Mesenchymal stem cell (in vitro differentiated cells and primary cell): ENCODE data around the gene PACSIN3.
A peak's percentile ranks its signal among the peaks of the same experiment; 100 is the strongest.

ENCODE experiments used
- DNase-seq: peaks from one replicate; pipeline ENCODE4 v3.0.0-alpha.2; 2013
- H2AFZ ChIP-seq: one replicate; pipeline ENCODE4 v1.6.1; 2013; ENCODE audit warnings: low read depth, mild to moderate bottlenecking, control low read depth, inconsistent platforms, low read length, moderate library complexity
- H2AK5ac ChIP-seq: 2 replicates; pipeline ENCODE4 v1.6.1; 2013; ENCODE audit warnings: low read length, moderate library complexity, mild to moderate bottlenecking, inconsistent platforms; ENCODE audit not compliant: severe bottlenecking
- H2BK120ac ChIP-seq: one replicate; pipeline ENCODE4 v1.6.1; 2013; ENCODE audit warnings: low read depth, mild to moderate bottlenecking, inconsistent platforms, low read length, moderate library complexity
- H2BK12ac ChIP-seq, 2 experiments: one replicate each; pipeline ENCODE4 v1.6.1; 2013; ENCODE audit warnings: inconsistent platforms in 2 of 2, low read length in 2 of 2, mild to moderate bottlenecking in 2 of 2, moderate library complexity in 2 of 2, control low read depth in 1 of 2
- H2BK15ac ChIP-seq: one replicate; pipeline ENCODE4 v1.6.1; 2013; ENCODE audit warnings: mild to moderate bottlenecking, low read depth, inconsistent platforms; ENCODE audit not compliant: poor library complexity, severe bottlenecking
- H2BK5ac ChIP-seq: 2 replicates; pipeline ENCODE4 v1.6.1; 2013; ENCODE audit warnings: low read depth, mild to moderate bottlenecking, low read length, control low read depth, inconsistent platforms; ENCODE audit not compliant: poor library complexity, severe bottlenecking
- H3K14ac ChIP-seq, 2 experiments: one replicate each; pipeline ENCODE4 v1.6.1; 2013; ENCODE audit warnings: inconsistent platforms in 2 of 2, low read length in 2 of 2, control low read depth in 1 of 2, mild to moderate bottlenecking in 1 of 2, moderate library complexity in 1 of 2
- H3K18ac ChIP-seq, 2 experiments: one replicate each; pipeline ENCODE4 v1.6.1; 2013; ENCODE audit warnings: inconsistent platforms in 2 of 2, low read length in 2 of 2, control low read depth in 1 of 2, low read depth in 1 of 2, mild to moderate bottlenecking in 1 of 2
- H3K23ac ChIP-seq, 2 experiments: one replicate each; pipeline ENCODE4 v1.6.1; 2013; ENCODE audit warnings: inconsistent platforms in 2 of 2, low read length in 2 of 2, mild to moderate bottlenecking in 2 of 2, moderate library complexity in 2 of 2, control low read depth in 1 of 2
- H3K27ac ChIP-seq: 2 replicates; pipeline ENCODE4 v1.5.1; 2013; ENCODE audit warnings: mild to moderate bottlenecking, moderate library complexity, low read length, control low read depth, inconsistent platforms; ENCODE audit not compliant: poor library complexity, severe bottlenecking
- H3K27me3 ChIP-seq, 2 experiments: 2 replicates each; pipeline versions ENCODE4 v1.6.1 to v1.7.0; 2013; ENCODE audit warnings: low read length in 2 of 2, mild to moderate bottlenecking in 2 of 2, moderate library complexity in 2 of 2, control low read depth in 1 of 2, inconsistent platforms in 1 of 2; ENCODE audit not compliant: control insufficient read depth in 1 of 2, insufficient read depth in 1 of 2
- H3K36me3 ChIP-seq, 2 experiments: 2 replicates each; pipeline versions ENCODE4 v1.6.1 to v1.7.0; 2013; ENCODE audit warnings: low read length in 2 of 2, control low read depth in 1 of 2, inconsistent platforms in 1 of 2, low read depth in 1 of 2, mild to moderate bottlenecking in 1 of 2; ENCODE audit not compliant: insufficient read depth in 2 of 2, control insufficient read depth in 1 of 2
- H3K4ac ChIP-seq, 2 experiments: one replicate each; pipeline ENCODE4 v1.6.1; 2013; ENCODE audit warnings: inconsistent platforms in 2 of 2, low read length in 2 of 2, mild to moderate bottlenecking in 2 of 2, moderate library complexity in 2 of 2, control low read depth in 1 of 2, low read depth in 1 of 2
- H3K4me1 ChIP-seq: 2 replicates; pipeline ENCODE4 v1.6.1; 2013; ENCODE audit warnings: low read depth, low read length, control low read depth; ENCODE audit not compliant: control insufficient read depth, insufficient read depth
- H3K4me2 ChIP-seq: 2 replicates; pipeline ENCODE4 v1.6.1; 2013; ENCODE audit warnings: low read length, mild to moderate bottlenecking, inconsistent platforms; ENCODE audit not compliant: poor library complexity, severe bottlenecking
- H3K4me3 ChIP-seq, 2 experiments: 2 replicates each; pipeline versions ENCODE4 v1.5.1 to v1.7.0; 2013; ENCODE audit warnings: low read length in 2 of 2, mild to moderate bottlenecking in 2 of 2, control low read depth in 1 of 2, low read depth in 1 of 2; ENCODE audit not compliant: insufficient read depth in 1 of 2
- H3K79me1 ChIP-seq: replicated peaks from 2 replicates; pipeline ENCODE4 v1.6.1; 2013; ENCODE audit warnings: mild to moderate bottlenecking, control low read depth, low read length, inconsistent platforms; ENCODE audit not compliant: poor library complexity, severe bottlenecking
- H3K9ac ChIP-seq: 2 replicates; pipeline ENCODE4 v1.7.0; 2013; ENCODE audit warnings: mild to moderate bottlenecking, low read length, moderate library complexity
- H3K9me3 ChIP-seq: 2 replicates; pipeline ENCODE4 v1.7.0; 2013; ENCODE audit warnings: mild to moderate bottlenecking, low read length; ENCODE audit not compliant: control insufficient read depth
- H4K8ac ChIP-seq: one replicate; pipeline ENCODE4 v1.6.1; 2013; ENCODE audit warnings: inconsistent platforms, mild to moderate bottlenecking, low read length, moderate library complexity
- H4K91ac ChIP-seq: one replicate; pipeline ENCODE4 v1.6.1; 2013; ENCODE audit warnings: mild to moderate bottlenecking, low read length, inconsistent platforms
- WGBS: methylation state at CpG from one replicate; pipeline ENCODE4 v1.1.7; 2013; ENCODE audit warnings: mixed read lengths; 5-methylcytosine and 5-hydroxymethylcytosine counted together

PACSIN3 gene

DNA sequence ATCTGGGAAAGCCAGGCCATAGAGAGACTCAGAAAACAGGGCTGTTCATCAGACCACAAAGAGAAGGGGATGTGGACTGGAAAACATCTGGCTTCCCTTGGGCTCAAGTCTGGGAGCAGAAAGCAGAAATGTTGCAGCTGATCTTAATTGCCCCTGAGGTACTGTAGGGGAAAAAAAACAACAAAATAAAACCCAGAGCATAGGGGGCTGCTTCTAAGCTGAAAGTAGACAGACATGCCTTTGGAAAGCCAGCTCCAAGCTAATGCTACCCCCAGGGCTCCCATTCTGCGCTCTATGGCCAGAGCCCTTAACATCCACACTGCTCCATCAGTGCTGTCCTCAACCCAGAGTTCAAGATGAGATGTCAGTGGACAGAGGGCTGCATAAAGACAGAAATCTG, 2.0 kb upstream of the PACSIN3 start:
- Histone ChIP-seq H3K79me1 (peaks cover 2% of the 10 kb centered on the region), H3K9me3 (no peaks in the 10 kb centered on the region), H3K14ac (no peak overlapping the region), H3K27ac (no peak overlapping the region), H2BK12ac (no peak overlapping the region), H3K23ac (no peak overlapping the region), H3K9ac (no peak overlapping the region), H3K4me2 (no peak overlapping the region), H2AFZ (no peak overlapping the region), H3K4me3 (no peak overlapping the region), H4K8ac (no peak overlapping the region), H3K4me1 (peaks cover 30% of the 10 kb centered on the region), H2BK15ac (no peak overlapping the region), H2BK120ac (no peak overlapping the region), H3K27me3 (no peaks in the 10 kb centered on the region), H4K91ac (no peak overlapping the region), H3K18ac (peak overlapping the region in 1 of 2 experiments; percentile 34), H2AK5ac (peak overlapping the region; percentile 27), H3K36me3 (peaks cover 0 to 10% of the 10 kb centered on the region in 2 experiments), H3K4ac (no peak overlapping the region), H2BK5ac (no peak overlapping the region)
- 100% methylated on average over 1 of the region's 1 CpG for WGBS
- no peak for DNase-seq

DNA sequence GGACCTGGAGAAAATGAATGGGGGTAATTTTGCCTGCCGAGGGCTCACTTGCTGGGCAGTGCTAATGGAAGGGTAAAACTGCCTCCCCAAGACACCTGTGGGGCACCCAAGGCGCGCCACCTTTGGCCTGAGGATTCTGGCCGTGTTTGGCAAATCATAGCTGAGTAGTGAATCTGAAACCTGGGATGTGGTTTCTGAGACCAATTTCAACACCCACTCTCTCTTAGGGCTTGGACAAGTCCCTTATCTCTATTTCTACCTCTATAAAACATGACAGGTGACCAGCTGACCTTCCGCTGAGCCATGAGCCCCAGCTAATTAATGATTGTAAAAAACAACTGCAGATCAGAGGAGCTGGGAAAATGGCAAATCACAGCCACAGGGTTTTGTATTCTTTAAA, 1.5 kb upstream of the PACSIN3 start:
- no peaks in the 10 kb centered on the region for H3K9me3 ChIP-seq
- peak overlapping the region; percentile 50 to 72 for H3K4me3 ChIP-seq
- peaks cover 2% of the 10 kb centered on the region for H3K79me1 ChIP-seq
- H2BK5ac ChIP-seq = no peak overlapping the region
- no peak overlapping the region for H3K18ac ChIP-seq
- no peak overlapping the region for H4K8ac ChIP-seq
- H3K9ac ChIP-seq = peak overlapping the region; percentile 57
- H2AFZ ChIP-seq = no peak overlapping the region
- H4K91ac ChIP-seq = no peak overlapping the region
- DNase-seq = no peak
- 30% methylated on average over 5 of the region's 5 CpGs for WGBS
- H2BK120ac ChIP-seq = no peak overlapping the region
- H3K36me3 ChIP-seq = peaks cover 0 to 16% of the 10 kb centered on the region in 2 experiments
- peak overlapping the region; percentile 35 for H2BK15ac ChIP-seq
- H3K23ac ChIP-seq = peak overlapping the region in 1 of 2 experiments; percentile 73
- peak overlapping the region; percentile 41 for H2AK5ac ChIP-seq
- no peak overlapping the region for H3K4ac ChIP-seq
- H3K14ac ChIP-seq = no peak overlapping the region
- peak overlapping the region in 1 of 2 experiments; percentile 55 for H2BK12ac ChIP-seq
- peak overlapping the region; percentile 98 for H3K4me2 ChIP-seq
- peak overlapping the region; percentile 14 for H3K27ac ChIP-seq
- H3K4me1 ChIP-seq = peaks cover 30% of the 10 kb centered on the region
- H3K27me3 ChIP-seq = no peaks in the 10 kb centered on the region

DNA sequence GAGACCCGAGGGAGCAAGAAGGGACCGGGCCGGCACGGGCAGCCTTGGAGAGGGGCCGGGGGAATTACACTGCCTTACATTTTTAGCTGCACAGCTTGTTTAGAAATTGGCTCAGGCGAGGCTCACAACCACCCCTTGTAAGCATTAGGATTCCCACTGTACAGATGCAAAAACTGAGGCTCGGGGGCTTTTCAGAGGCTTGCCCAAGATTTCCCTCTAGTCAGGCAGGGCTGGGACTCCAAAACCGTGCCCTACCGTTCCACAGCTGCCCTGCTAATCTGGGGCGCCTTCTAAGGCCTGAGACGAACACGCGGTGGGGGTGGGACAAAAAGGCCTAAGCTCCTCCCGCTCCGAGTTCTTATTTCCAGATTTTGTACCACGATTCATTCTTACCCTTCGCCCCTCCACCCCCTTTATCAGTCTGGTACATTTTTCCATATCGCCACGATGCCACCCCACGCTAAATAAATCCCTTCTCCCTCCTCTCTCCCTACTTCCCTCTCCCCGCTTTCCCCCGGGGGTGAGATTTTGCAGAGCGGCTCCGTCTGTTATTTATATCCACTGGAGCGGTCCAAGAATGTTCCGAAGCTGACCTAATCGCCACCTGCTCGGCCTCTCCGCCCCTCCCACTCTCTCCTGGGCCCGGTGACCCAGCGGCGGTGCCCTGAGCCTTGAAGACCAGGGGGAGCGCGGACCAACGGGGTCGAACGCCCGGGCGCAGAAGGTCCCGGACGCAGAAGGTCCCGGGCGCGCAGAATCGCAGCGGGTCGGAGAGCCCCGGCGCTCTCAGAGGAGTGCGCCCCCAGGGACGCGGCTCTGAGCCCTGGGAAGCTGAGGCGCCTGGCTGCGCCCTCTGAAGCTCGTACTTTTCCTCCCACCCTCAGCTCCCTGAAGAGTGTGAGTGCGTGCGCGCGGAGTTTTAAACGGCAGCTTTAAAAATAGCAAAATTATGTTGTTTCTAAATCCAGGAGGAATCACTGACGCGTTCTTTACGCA, 764 bp upstream of the PACSIN3 start:
- Histone ChIP-seq H2BK12ac (peak overlapping the region in 1 of 2 experiments; percentile 40), H3K27ac (peak overlapping the region; percentile 71), H3K4me2 (peak overlapping the region; percentile 98), H4K8ac (peak overlapping the region; percentile 21), H2BK5ac (no peak overlapping the region), H3K9ac (peak overlapping the region; percentile 57), H3K36me3 (peaks cover 0 to 22% of the 10 kb centered on the region in 2 experiments), H3K9me3 (no peaks in the 10 kb centered on the region), H2BK120ac (peak overlapping the region; percentile 40), H2AK5ac (peak overlapping the region; percentile 24), H3K79me1 (peaks cover 8% of the 10 kb centered on the region), H3K4ac (peak overlapping the region in 1 of 2 experiments; percentile 30), H2AFZ (peak overlapping the region; percentile 44), H3K14ac (no peak overlapping the region), H3K27me3 (no peaks in the 10 kb centered on the region), H4K91ac (no peak overlapping the region), H3K23ac (peak overlapping the region in 1 of 2 experiments; percentile 88), H2BK15ac (peak overlapping the region; percentile 55), H3K4me1 (peaks cover 30% of the 10 kb centered on the region), H3K4me3 (peak overlapping the region; percentile 72 to 83), H3K18ac (peak overlapping the region; percentile 40 to 85)
- DNase-seq = peak; percentile 74
- WGBS = under 1% methylated on average over 55 of the region's 63 CpGs
